Measurements from ENCODE around the gene EIF2AK3. TPM values are rescaled to one million over a fixed set of nuclear protein-coding genes. Genes with fewer than 3 reads are reported as not detected.
A peak's percentile ranks its signal among the peaks of the same experiment; 100 is the strongest.

The EIF2AK3 gene
- polyA plus RNA-seq, 3 donors = 2.0 to 6.6 (median 2.3) TPM

- Mint-ChIP-seq H3K36me3 (peaks cover 2 to 14% of the 10 kb centered on the region in 2 donors), H3K4me3 (no peak overlapping the region), H3K27me3 (ENCODE audit: low read depth in 3 of 3) (peaks cover 0 to 1% (median 0%) of the 10 kb centered on the region in 3 donors), H3K27ac (peak overlapping the region in 2 of 7 donors; percentile 13 to 32), H3K9me3 (no peaks in the 10 kb centered on the region), H3K4me1 (peaks cover 16% of the 10 kb centered on the region)
- peaks cover 99% of the 10 kb centered on the region for H3K79me2 ChIP-seq (ENCODE audit: insufficient read depth, low read length)
- intact Hi-C loops (cut with micrococcal nuclease) = loop anchor here in 1 of 2 donors (10.0 kb wide), 1 partner anchor 565 kb away; the partner anchor contains the start of gene KRCC1
- H3K9ac ChIP-seq (ENCODE audit: insufficient read depth, low read length, poor library complexity, severe bottlenecking) = no peak overlapping the region
- no peaks in the 10 kb centered on the region for H3K4me1 ChIP-seq (ENCODE audit: control insufficient read depth in 1 of 2, insufficient read depth in 2 of 2, low read length in 2 of 2)
- H3K4me2 ChIP-seq (replicated peaks; ENCODE audit: extremely low read depth, low read length, poor library complexity, severe bottlenecking) = no peak overlapping the region
- no peaks in the 10 kb centered on the region for H3K9me3 ChIP-seq (replicated peaks in 1 of 2; ENCODE audit: control insufficient read depth in 1 of 2, insufficient read depth in 1 of 2, low read length in 2 of 2)
- H3K36me3 ChIP-seq (replicated peaks in 1 of 2; ENCODE audit: control insufficient read depth in 1 of 2, insufficient read depth in 2 of 2, low read length in 2 of 2) = no peaks in the 10 kb centered on the region
- TF ChIP-seq, protein P1, sequence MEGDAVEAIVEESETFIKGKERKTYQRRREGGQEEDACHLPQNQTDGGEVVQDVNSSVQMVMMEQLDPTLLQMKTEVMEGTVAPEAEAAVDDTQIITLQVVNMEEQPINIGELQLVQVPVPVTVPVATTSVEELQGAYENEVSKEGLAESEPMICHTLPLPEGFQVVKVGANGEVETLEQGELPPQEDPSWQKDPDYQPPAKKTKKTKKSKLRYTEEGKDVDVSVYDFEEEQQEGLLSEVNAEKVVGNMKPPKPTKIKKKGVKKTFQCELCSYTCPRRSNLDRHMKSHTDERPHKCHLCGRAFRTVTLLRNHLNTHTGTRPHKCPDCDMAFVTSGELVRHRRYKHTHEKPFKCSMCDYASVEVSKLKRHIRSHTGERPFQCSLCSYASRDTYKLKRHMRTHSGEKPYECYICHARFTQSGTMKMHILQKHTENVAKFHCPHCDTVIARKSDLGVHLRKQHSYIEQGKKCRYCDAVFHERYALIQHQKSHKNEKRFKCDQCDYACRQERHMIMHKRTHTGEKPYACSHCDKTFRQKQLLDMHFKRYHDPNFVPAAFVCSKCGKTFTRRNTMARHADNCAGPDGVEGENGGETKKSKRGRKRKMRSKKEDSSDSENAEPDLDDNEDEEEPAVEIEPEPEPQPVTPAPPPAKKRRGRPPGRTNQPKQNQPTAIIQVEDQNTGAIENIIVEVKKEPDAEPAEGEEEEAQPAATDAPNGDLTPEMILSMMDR (IDR thresholded peaks at IDR 0.05) = no peak
- peaks cover 71% of the 10 kb centered on the region for H4K20me1 ChIP-seq (ENCODE audit: insufficient read depth, low read length)
- H3K27me3 ChIP-seq (ENCODE audit: control insufficient read depth in 2 of 2, insufficient read depth in 2 of 2, low read length in 2 of 2) = no peaks in the 10 kb centered on the region
- no peak overlapping the region for H3K4me3 ChIP-seq (replicated peaks in 1 of 3; ENCODE audit: low read depth in 2 of 3, low read length in 3 of 3)
- no peak overlapping the region for H3K27ac ChIP-seq (ENCODE audit: low read depth in 1 of 2, low read length in 2 of 2)
- no peak overlapping the region for H2AFZ ChIP-seq (ENCODE audit: insufficient read depth, low read depth, low read length, poor library complexity, severe bottlenecking)
- DNase-seq = no peak
- 50% methylated on average over 1 of the region's 1 CpG for WGBS (ENCODE audit: insufficient coverage)
Measured at GRCh38 chr2:88620015-88620414, 7.2 kb downstream of the EIF2AK3 start.

DNA sequence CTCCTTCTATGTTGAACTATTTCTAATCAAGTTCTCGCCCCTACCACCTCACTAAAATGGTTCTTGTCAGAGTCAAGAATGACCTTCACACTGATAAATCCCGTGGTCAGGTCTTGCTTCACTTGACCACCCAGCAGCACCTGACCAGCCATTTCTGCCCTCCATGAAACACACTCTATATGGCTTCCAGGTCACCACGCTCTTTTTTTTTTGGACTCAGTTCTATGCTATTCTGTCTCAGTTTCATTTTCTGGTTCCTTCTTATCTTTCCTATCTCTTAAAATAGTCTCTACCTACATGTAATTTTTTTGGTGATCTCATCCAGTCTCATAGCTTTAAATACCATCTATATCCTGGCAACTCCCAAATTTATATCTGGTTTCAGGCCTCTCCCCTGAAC lies 11.4 kb downstream of the EIF2AK3 start:
- H3K4me2 ChIP-seq (replicated peaks; ENCODE audit: extremely low read depth, low read length, poor library complexity, severe bottlenecking) = no peak overlapping the region

More for the DNA sequence above, 11.4 kb downstream of the EIF2AK3 start:
- no peak overlapping the region for H2AFZ ChIP-seq (ENCODE audit: insufficient read depth, low read depth, low read length, poor library complexity, severe bottlenecking)
- no peak overlapping the region for H3K27ac Mint-ChIP-seq
- H3K36me3 ChIP-seq (replicated peaks in 1 of 2; ENCODE audit: control insufficient read depth in 1 of 2, insufficient read depth in 2 of 2, low read length in 2 of 2) = peaks cover 18 to 26% of the 10 kb centered on the region in 2 donors
- no peak overlapping the region for H3K9ac ChIP-seq (ENCODE audit: insufficient read depth, low read length, poor library complexity, severe bottlenecking)
- H3K79me2 ChIP-seq (ENCODE audit: insufficient read depth, low read length) = peaks cover 73% of the 10 kb centered on the region
- no peaks in the 10 kb centered on the region for H3K9me3 Mint-ChIP-seq
- peaks cover 16 to 20% of the 10 kb centered on the region in 2 donors for H3K36me3 Mint-ChIP-seq
- H3K4me3 Mint-ChIP-seq = no peak overlapping the region
- H3K9me3 ChIP-seq (replicated peaks in 1 of 2; ENCODE audit: control insufficient read depth in 1 of 2, insufficient read depth in 1 of 2, low read length in 2 of 2) = no peaks in the 10 kb centered on the region
- H3K27me3 ChIP-seq (ENCODE audit: control insufficient read depth in 2 of 2, insufficient read depth in 2 of 2, low read length in 2 of 2) = no peaks in the 10 kb centered on the region
- H4K20me1 ChIP-seq (ENCODE audit: insufficient read depth, low read length) = peaks cover 62% of the 10 kb centered on the region
- intact Hi-C loops (cut with micrococcal nuclease) = no loop called here
- H3K4me1 Mint-ChIP-seq = peaks cover 13% of the 10 kb centered on the region
- TF ChIP-seq, protein P1 (IDR thresholded peaks at IDR 0.05) = no peak
- H3K27ac ChIP-seq (ENCODE audit: low read depth in 1 of 2, low read length in 2 of 2) = no peak overlapping the region
- H3K27me3 Mint-ChIP-seq (ENCODE audit: low read depth in 3 of 3) = peaks cover 0 to 1% (median 1%) of the 10 kb centered on the region in 3 donors
- no peaks in the 10 kb centered on the region for H3K4me1 ChIP-seq (ENCODE audit: control insufficient read depth in 1 of 2, insufficient read depth in 2 of 2, low read length in 2 of 2)
- 100% methylated on average over 3 of the region's 3 CpGs for WGBS (ENCODE audit: insufficient coverage)
- no peak for DNase-seq
- H3K4me3 ChIP-seq (replicated peaks in 1 of 3; ENCODE audit: low read depth in 2 of 3, low read length in 3 of 3) = no peak overlapping the region

Measured in CD14-positive monocyte (primary cell).